HEK293 (cell line): ENCODE data around the gene GNB1L.

Source experiments
- CTCF ChIP-seq: fragments of 450-650 bp; formaldehyde crosslinking; IDR thresholded peaks from 2 replicates; pipeline ENCODE4 v1.5.1; 2016; ENCODE audit warnings: missing biosample characterization, missing genetic modification characterization
- GFI1B ChIP-seq: fragments of 450-650 bp; formaldehyde crosslinking; IDR thresholded peaks from 2 replicates; pipeline ENCODE4 v1.5.1; 2016; ENCODE audit warnings: missing biosample characterization, missing genetic modification characterization
- REST ChIP-seq: fragments of 450-650 bp; formaldehyde crosslinking; IDR thresholded peaks from 2 replicates; pipeline ENCODE4 v1.5.1; 2016; ENCODE audit warnings: missing biosample characterization, missing genetic modification characterization
- ZBTB26 ChIP-seq: fragments of 450-650 bp; formaldehyde crosslinking; optimal IDR thresholded peaks from 2 replicates; pipeline ENCODE3; 2016; ENCODE audit warnings: missing biosample characterization, mild to moderate bottlenecking, missing genetic modification characterization
- ZNF10 ChIP-seq: fragments of 450-650 bp; formaldehyde crosslinking; IDR thresholded peaks from 2 replicates; pipeline ENCODE4 v1.5.1; 2017; ENCODE audit warnings: missing biosample characterization, missing genetic modification characterization
- ZNF133 ChIP-seq: fragments of 450-650 bp; formaldehyde crosslinking; IDR thresholded peaks from 2 replicates; pipeline ENCODE4 v1.5.1; 2016; ENCODE audit warnings: missing biosample characterization, missing genetic modification characterization
- ZNF274 ChIP-seq, 2 experiments: fragments of 200-500 bp in 1 of 2; fragments of 450-650 bp in 1 of 2; sonication (Bioruptor generic) in 1 of 2; formaldehyde crosslinking in 1 of 2; IDR thresholded peaks; 2 replicates each; pipeline versions ENCODE4 v1.5.1 to v1.6.1; 2014 to 2016; ENCODE audit warnings: borderline replicate concordance in 1 of 2, inconsistent platforms in 1 of 2, low read length in 1 of 2, missing biosample characterization in 1 of 2, missing genetic modification characterization in 1 of 2
- ZNF76 ChIP-seq: fragments of 450-650 bp; formaldehyde crosslinking; IDR thresholded peaks from 2 replicates; pipeline ENCODE4; 2016; ENCODE audit warnings: low read depth, missing biosample characterization, missing genetic modification characterization, borderline replicate concordance

- TF ChIP-seq REST (tag by site-specific recombination) (no peak), ZNF76 (tag by site-specific recombination) (no peak), GFI1B (no peak), ZNF133 (no peak), CTCF (no peak), ZNF10 (tag by site-specific recombination) (no peak), ZNF274 (IDR thresholded peaks at IDR 0.05; ENCODE audit: low read length) (no peak), ZNF274 (tag by site-specific recombination; IDR thresholded peaks at IDR 0.05; ENCODE audit: borderline replicate concordance) (no peak), ZBTB26 (tag by site-specific recombination) (no peak)
These were observed 14.2 kb upstream of the GNB1L start for GRCh38 chr22:19868773-19869471.
